HuH-7.5 (cell line): ENCODE data around the gene RPTOR.

ENCODE experiments used
- DNase-seq: peaks from one replicate; pipeline ENCODE4 v3.0.0; 2011; ENCODE audit warnings: low spot score

The RPTOR gene

GRCh38 chr17:80947200-80947940 is 402.7 kb downstream of the RPTOR start:
- DNase-seq = no peak

DNA sequence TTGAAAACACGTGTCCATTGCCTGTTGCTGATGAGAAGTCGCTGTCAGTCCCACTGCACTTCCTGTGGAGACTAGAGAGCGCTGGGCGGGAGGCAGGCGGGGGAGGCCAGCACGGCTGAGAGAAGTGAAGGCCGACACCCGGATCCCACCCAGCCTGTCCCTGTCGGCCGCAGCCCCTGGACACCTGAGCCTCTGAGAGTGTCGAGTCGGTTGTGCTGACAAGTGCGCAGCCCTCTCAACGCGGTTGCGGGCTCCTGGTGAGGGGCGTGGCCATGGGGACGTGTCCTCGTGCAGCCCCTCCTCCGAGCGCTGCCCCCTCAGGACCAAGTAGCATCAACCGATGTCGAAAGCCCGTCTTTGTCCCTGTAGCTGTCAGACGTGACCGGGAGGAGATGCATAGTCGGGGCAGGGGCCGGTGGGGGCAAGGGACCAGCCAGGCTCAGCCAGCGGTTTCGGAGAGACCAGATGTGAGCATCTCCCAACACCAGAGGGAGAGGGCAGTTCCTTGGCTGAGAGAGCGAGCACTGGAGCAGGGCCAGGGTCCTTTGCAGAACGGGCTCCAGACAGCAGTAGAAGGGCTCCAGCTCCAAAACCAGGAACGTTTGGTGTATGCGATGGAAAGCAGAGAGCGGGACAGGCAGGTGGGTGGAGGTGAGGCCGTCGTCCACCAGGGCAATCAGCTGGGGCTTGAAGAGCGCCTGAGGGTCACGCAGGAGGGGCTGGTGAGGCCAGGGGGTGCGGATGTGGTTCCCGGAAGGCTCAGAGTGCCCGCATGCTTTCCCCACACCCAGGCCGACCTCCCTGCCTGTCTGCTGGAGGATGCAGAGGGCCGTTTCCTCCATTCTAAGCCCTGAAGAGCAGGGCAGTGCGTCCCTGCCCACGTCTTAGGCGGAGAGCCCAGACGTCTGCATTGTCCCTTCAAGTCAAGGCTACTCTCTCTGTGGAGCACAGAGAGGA is 403.7 kb downstream of the RPTOR start:
- DNase-seq = no peak

GRCh38 chr17:80948976-80949450 is 404.4 kb downstream of the RPTOR start:
- no peak for DNase-seq

- no peak for DNase-seq
Observed at GRCh38 chr17:80949451-80950421, 405.1 kb downstream of the RPTOR start.

GRCh38 chr17:80950466-80951120 is 406.0 kb downstream of the RPTOR start:
- DNase-seq = no peak

DNA sequence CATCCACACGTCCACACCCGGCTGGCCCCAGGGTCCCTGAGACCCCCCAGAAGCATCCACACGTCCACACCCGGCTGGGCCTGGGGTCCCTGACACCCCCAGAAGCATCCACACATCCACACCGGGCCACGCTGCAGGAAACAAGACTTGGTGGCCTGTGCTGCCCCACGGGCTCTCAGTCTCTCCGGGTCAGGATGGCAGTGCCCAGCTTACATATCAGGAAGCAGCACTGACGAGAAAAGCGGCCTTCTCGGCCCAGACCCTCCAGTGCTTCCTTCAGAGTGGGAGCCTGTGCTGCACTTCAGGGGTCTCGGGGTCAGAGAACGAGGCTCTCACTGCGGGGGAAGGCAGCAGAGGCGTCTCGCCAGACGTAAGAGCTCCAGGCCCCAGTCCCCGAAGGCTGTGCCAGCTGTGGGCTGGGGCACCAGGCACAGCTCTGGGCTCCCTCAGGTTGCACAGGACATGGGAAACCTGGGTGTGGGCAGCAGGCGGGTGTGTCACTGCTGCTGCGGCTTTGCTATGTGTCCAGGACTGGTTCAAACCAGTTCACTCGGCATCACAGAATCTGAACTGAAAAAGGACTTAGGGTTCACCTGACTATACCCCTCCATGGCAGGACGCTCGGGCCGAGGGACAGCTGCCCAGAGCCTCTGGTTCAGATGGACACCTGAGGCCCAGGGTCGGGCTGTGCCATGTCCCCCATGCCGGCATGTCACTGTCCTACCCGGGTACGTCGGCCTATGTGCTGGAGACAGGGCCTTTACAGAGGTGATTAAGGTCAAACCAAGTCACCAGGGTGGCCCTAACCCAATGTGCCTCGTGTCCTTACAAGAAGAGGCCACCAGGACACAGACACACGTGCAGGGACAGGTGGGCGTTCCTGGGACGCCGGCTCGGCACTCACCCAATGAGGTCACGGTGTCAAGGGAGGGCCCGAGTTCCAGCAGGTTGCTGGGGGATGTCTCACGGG is 406.8 kb downstream of the RPTOR start:
- no peak for DNase-seq

DNA sequence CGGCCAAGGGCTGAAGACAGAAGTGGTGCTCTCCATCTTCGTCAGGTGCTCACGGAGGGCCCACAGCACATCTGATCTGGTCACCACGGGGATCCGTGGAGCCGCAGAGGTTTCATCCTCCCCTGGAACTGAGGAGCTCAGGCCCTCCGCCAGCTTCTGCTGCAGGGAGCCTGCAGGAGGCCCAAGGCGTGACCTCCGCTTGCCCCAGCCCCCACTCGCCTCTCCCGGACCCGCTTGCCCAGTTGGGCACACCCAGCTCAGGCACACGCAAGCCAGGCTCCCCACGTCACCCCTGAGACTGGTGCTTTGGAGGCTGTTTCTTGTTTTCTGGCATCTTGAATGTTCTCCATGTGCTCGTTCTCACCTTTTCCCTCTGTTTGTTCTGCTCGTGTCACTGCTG is 407.7 kb downstream of the RPTOR start:
- no peak for DNase-seq

DNA sequence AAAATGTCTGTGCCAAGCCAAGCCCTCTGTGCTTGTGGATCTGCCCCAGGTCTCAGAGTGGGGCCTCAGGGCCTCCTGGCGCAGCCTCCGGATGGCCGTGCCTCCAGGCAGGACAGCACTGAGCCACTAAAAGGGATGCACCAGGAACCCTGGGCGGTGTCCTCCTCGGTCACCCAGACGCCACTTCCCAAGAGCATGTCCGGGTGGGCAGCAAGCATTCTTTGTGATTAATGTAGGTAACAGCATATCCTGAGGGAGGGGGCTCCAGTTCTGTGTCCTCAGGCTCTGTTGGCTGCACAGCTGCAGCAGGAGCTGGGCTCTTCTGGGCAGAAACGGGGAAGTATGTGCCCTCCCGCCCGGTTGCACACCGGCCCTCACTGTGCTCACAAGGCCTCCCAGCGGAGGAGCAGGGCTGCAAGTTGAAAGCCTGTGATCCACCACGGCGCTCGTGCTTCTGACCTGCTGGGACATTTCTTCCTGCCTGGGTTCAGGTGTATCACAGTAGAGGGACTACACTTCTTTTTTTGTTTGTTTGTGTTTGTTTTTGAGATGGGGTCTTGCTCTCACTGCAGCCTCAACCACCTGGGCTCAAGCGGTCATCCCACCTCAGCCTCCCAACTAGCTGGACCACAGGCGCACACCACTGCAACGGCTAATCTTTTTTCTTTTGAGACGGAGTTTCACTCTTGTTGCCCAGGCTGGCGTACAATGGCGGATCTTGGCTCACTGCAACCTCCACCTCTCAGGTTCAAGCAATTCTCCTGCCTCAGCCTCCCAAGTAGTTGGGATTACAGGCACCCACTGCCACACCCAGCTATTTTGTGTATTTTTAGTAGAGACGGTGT is 409.1 kb downstream of the RPTOR start:
- DNase-seq = no peak

DNA sequence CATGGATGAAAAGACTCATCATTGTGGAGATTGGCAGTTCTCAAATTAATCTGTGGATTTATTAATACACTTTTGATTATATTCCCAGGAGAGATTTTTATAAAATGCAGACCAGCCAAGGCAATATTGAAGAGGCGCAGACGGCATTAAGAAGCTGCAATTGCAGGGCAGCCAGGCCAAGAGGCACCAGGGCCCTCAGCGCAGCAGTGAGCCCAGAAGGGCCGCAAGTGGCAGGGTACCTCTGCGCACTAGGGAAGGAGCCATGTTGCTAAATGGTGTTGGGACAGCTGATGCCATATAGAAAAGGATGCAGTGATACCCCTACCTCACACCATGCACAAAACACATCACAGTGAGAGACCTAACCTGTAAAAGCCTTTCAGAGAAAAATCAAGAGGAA is 410.4 kb downstream of the RPTOR start:
- no peak for DNase-seq

- DNase-seq = no peak
Observed at GRCh38 chr17:80955671-80956280, 411.1 kb downstream of the RPTOR start.

DNA sequence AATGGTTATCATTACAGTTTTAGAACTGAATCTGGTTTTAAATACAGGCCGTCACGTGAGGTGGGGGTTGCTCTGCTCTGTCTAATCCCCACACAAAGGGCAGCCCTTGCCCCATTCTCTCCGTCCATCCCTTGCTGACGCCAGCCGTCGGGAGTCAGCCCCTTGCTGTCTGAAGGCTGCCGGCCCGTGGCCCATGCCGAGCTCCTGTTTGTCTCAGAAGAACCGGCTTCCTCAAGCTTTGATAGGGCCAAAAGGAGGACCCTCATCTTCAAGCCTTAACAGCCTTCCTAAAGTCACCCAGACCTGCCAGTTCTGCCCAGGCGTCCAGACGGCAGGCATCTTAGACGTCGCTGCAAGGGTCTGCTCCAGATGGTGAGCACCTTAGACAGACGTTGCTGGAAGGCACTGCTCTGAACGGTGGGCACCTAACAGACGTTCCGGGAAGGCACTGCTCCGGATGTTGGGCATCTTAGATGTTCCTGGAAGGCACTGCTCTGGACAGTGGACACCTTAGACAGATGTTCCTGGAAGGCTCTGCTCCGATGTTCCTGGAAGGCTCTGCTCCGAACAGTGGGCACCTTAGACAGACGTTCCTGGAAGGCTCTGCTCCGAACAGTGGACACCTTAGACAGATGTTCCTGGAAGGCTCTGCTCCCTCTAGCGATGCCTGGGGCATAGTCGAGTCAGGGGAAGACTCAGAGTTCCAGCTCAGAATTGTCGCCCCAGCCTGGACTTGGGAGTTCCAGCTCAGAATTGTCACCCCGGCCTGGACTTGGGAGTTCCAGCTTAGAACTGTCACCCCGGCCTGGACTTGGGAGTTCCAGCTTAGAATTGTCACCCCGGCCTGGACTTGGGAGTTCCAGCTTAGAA is 411.9 kb downstream of the RPTOR start:
- no peak for DNase-seq

- no peak for DNase-seq
Observed at GRCh38 chr17:80957461-80957941, 412.9 kb downstream of the RPTOR start.

DNA sequence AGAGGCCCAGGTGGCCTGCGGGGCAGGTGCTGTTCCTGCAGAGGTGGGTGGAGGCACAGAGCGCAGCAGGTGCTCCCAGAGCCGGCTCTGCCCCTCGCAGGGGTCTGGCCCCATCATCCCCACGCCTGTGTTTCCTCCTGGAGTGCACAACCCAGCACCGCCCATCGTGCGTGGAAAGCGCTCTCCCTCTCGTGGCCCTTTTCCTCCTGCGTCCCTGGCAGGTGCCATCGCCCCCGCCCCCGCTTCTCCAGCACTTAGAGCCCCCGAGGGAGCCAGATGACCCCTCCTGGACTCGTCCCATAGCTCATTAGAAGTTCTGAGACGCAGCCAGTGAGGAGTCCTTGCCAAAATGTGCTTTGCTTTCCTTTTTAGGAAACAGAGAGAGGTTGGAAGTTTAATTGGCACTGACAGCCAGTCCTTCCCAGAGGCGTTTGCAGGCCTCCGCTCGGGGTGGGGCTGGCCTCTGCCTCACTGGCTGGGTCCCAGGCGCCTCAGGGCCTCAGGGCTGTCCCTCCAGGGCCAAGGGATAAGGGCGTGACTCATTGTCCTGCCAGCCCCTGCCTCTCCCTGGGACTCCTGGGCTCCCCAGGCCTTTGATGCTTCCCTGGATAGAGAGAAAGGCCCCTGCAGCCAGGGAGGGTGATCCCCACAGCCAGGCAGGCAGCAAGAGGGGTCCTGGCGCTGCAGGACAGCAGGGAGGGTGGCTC is 414.8 kb downstream of the RPTOR start:
- DNase-seq = no peak

DNA sequence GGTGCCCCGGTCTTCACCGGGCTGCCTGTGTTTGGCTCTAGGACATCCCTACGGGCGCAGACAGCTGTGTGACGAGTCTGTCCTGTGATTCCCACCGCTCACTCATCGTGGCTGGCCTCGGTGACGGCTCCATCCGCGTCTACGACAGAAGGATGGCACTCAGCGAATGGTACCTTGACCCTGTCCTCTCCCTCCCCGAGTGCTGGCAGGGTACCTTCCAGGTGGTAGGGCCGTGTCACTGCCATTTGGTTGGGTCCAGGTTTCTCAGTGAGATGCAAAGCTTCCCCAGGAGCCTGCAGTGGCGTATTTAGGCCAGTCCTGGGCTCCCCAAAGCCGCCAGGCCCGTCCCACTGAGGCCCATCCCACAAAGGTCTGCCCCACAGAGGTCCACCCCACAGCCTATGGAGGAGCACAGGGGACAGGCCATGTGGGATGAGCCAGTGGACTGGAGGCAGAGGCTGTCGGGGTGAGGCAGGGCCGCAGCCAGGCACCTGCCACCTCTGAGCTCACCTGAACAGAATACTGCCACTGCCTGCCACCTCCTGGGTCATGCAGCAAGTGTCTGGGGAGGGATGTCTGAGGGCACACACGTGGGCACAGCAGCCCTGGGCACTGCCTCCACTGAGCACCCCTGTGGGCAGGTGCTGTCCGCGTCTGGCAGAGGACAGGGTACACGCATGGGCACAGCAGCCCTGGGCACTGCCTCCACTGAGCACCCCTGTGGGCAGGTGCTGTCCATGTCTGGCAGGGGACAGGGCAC is 415.6 kb downstream of the RPTOR start:
- no peak for DNase-seq

- no peak for DNase-seq
Observed at GRCh38 chr17:80960797-80961452, 416.3 kb downstream of the RPTOR start.
